Adrenal gland (tissue), 5 donors: ENCODE measurements around the gene ZNF169.
"Not testable (repeated sequence)": the region's sequence is repeated elsewhere in the genome, so short reads cannot be mapped to it uniquely, and the experiment has no call there.

ENCODE experiments used
- CTCF ChIP-seq, 6 experiments: fragments of 450-650 bp in 4 of 6; fragments of 200-600 bp in 2 of 6; sonication (generic) in 1 of 6; IDR thresholded peaks; 1 replicate in 5 of 6; 2 replicates in 1 of 6; pipeline versions ENCODE4 v1.5.1 to v1.8.0; 2016 to 2021; ENCODE audit warnings: antibody characterized with exemption in 6 of 6, mild to moderate bottlenecking in 2 of 6, moderate library complexity in 1 of 6
- POLR2A ChIP-seq, 2 donors: fragments of 450-650 bp; IDR thresholded peaks; one replicate each; pipeline ENCODE4 v1.6.1; 2017; ENCODE audit warnings: antibody characterized with exemption in 2 of 2, mild to moderate bottlenecking in 2 of 2, moderate library complexity in 1 of 2
- donor health status: DM: no; HTN: no; CAD: no.

GRCh38 chr9:94348754-94349153, 89.7 kb downstream of the ZNF169 start:
- not testable (repeated sequence) for TF ChIP-seq CTCF, POLR2A (IDR thresholded peaks at IDR 0.05)
